ENCODE data around the gene STS. TPM values are rescaled to one million over a fixed set of nuclear protein-coding genes. Genes with fewer than 3 reads are reported as not detected.

STS gene
- total RNA-seq, 1 donor from 2014 or later = 0.26 TPM

- no peaks in the 10 kb centered on the region for H3K27me3 ChIP-seq (ENCODE audit: control insufficient read depth, insufficient read depth, low read length)
- no peaks in the 10 kb centered on the region for H3K36me3 ChIP-seq (ENCODE audit: control insufficient read depth, insufficient read depth, low read length)
- DNase-seq (ENCODE audit: low read depth) = no peak
- FAIRE-seq = no peak
- no peak for TF ChIP-seq CTCF (IDR thresholded peaks at IDR 0.05; ENCODE audit: insufficient read depth, low read length, severe bottlenecking)
- H3K4me3 ChIP-seq (ENCODE audit: low read depth, low read length) = no peak overlapping the region
These were observed 32.0 kb upstream of the STS start for GRCh38 chrX:7115557-7115956.

GRCh38 chrX:7116081-7116480, 31.4 kb upstream of the STS start:
- Histone ChIP-seq H3K36me3 (ENCODE audit: control insufficient read depth, insufficient read depth, low read length) (no peaks in the 10 kb centered on the region), H3K27me3 (ENCODE audit: control insufficient read depth, insufficient read depth, low read length) (no peaks in the 10 kb centered on the region), H3K4me3 (ENCODE audit: low read depth, low read length) (no peak overlapping the region)
- FAIRE-seq = no peak
- DNase-seq (ENCODE audit: low read depth) = no peak
- TF ChIP-seq CTCF (IDR thresholded peaks at IDR 0.05; ENCODE audit: insufficient read depth, low read length, severe bottlenecking) = no peak

- no peaks in the 10 kb centered on the region for H3K36me3 ChIP-seq (ENCODE audit: control insufficient read depth, insufficient read depth, low read length)
- no peak overlapping the region for H3K4me3 ChIP-seq (ENCODE audit: low read depth, low read length)
- FAIRE-seq = no peak
- DNase-seq (ENCODE audit: low read depth) = no peak
- no peak for TF ChIP-seq CTCF (IDR thresholded peaks at IDR 0.05; ENCODE audit: insufficient read depth, low read length, severe bottlenecking)
- H3K27me3 ChIP-seq (ENCODE audit: control insufficient read depth, insufficient read depth, low read length) = no peaks in the 10 kb centered on the region
These were observed 29.9 kb upstream of the STS start for GRCh38 chrX:7117587-7117986.

GRCh38 chrX:7119950-7120877, 27.3 kb upstream of the STS start:
- FAIRE-seq = no peak
- no peak overlapping the region for H3K4me3 ChIP-seq (ENCODE audit: low read depth, low read length)
- no peaks in the 10 kb centered on the region for H3K36me3 ChIP-seq (ENCODE audit: control insufficient read depth, insufficient read depth, low read length)
- no peaks in the 10 kb centered on the region for H3K27me3 ChIP-seq (ENCODE audit: control insufficient read depth, insufficient read depth, low read length)
- DNase-seq (ENCODE audit: low read depth) = peak; percentile 42
- no peak for TF ChIP-seq CTCF (IDR thresholded peaks at IDR 0.05; ENCODE audit: insufficient read depth, low read length, severe bottlenecking)

- no peak for FAIRE-seq
- Histone ChIP-seq H3K36me3 (ENCODE audit: control insufficient read depth, insufficient read depth, low read length) (no peaks in the 10 kb centered on the region), H3K27me3 (ENCODE audit: control insufficient read depth, insufficient read depth, low read length) (no peaks in the 10 kb centered on the region), H3K4me3 (ENCODE audit: low read depth, low read length) (no peak overlapping the region)
- no peak for TF ChIP-seq CTCF (IDR thresholded peaks at IDR 0.05; ENCODE audit: insufficient read depth, low read length, severe bottlenecking)
- DNase-seq (ENCODE audit: low read depth) = no peak
These were observed 26.7 kb upstream of the STS start for GRCh38 chrX:7120878-7121219.

- FAIRE-seq (no peak), DNase-seq (ENCODE audit: low read depth) (no peak)
- Histone ChIP-seq H3K27me3 (ENCODE audit: control insufficient read depth, insufficient read depth, low read length) (no peaks in the 10 kb centered on the region), H3K36me3 (ENCODE audit: control insufficient read depth, insufficient read depth, low read length) (no peaks in the 10 kb centered on the region), H3K4me3 (ENCODE audit: low read depth, low read length) (no peak overlapping the region)
- TF ChIP-seq CTCF (IDR thresholded peaks at IDR 0.05; ENCODE audit: insufficient read depth, low read length, severe bottlenecking) = no peak
These were observed 20.5 kb upstream of the STS start for GRCh38 chrX:7127056-7127455.

Data from bronchial epithelial cell (primary cell).